Karpas-422 (cell line): Measurements from ENCODE around the gene DNAH5. TPM values are rescaled to one million over a fixed set of nuclear protein-coding genes. Genes with fewer than 3 reads are reported as not detected.
"Not testable (repeated sequence)": the region's sequence is repeated elsewhere in the genome, so short reads cannot be mapped to it uniquely, and the experiment has no call there.

Source experiments
- DNase-seq: peaks from one replicate; pipeline ENCODE4 v3.0.0-alpha.2; 2015
- H2AFZ ChIP-seq: fragments of 200-600 bp; sonication (generic); 2 replicates; pipeline ENCODE4 v1.6.1; 2014; ENCODE audit warnings: antibody characterized with exemption, low read length, mixed read lengths
- H3K27ac ChIP-seq: fragments of 200-600 bp; sonication (generic); 2 replicates; pipeline ENCODE4 v1.5.1; 2014; ENCODE audit warnings: mild to moderate bottlenecking, low read length, moderate library complexity
- H3K27me3 ChIP-seq: fragments of 200-600 bp; sonication (generic); 2 replicates; pipeline ENCODE4 v1.6.1; 2014; ENCODE audit warnings: low read length, mixed read lengths
- H3K36me3 ChIP-seq: fragments of 200-600 bp; sonication (generic); 2 replicates; pipeline ENCODE4 v1.6.1; 2014; ENCODE audit warnings: low read length, mixed read lengths; ENCODE audit not compliant: insufficient read depth
- H3K4me1 ChIP-seq: fragments of 200-600 bp; sonication (generic); 2 replicates; pipeline ENCODE4 v1.6.1; 2014; ENCODE audit warnings: mild to moderate bottlenecking, low read length, mixed read lengths
- H3K4me2 ChIP-seq: fragments of 200-600 bp; sonication (generic); 2 replicates; pipeline ENCODE4 v1.6.1; 2014; ENCODE audit warnings: low read length, low read depth, mild to moderate bottlenecking; ENCODE audit not compliant: poor library complexity, severe bottlenecking
- H3K4me3 ChIP-seq: fragments of 200-600 bp; sonication (generic); 2 replicates; pipeline ENCODE4 v1.5.1; 2014; ENCODE audit warnings: mild to moderate bottlenecking, antibody characterized with exemption, low read length, mixed read lengths
- H3K79me2 ChIP-seq: fragments of 200-600 bp; sonication (generic); 2 replicates; pipeline ENCODE4 v1.6.1; 2014; ENCODE audit warnings: mild to moderate bottlenecking, low read length, mixed read lengths
- H3K9ac ChIP-seq: fragments of 200-600 bp; sonication (generic); 2 replicates; pipeline ENCODE4 v1.6.0; 2014; ENCODE audit warnings: low read length
- H3K9me2 ChIP-seq: fragments of 200-600 bp; sonication (generic), shearing (Covaris generic); replicated peaks from 2 replicates; pipeline ENCODE4 v1.6.0; 2014; ENCODE audit warnings: mild to moderate bottlenecking, low read length, moderate library complexity; ENCODE audit not compliant: insufficient read depth
- H3K9me3 ChIP-seq: fragments of 300-700, 200-600 bp; sonication (generic); 2 replicates; pipeline ENCODE4 v1.6.1; 2014; ENCODE audit warnings: low read length, mixed read lengths
- H4K20me1 ChIP-seq: fragments of 200-600 bp; sonication (generic); 2 replicates; pipeline ENCODE4 v1.6.1; 2014; ENCODE audit warnings: mild to moderate bottlenecking, antibody characterized with exemption, low read length, low read depth; ENCODE audit not compliant: insufficient read depth
- total RNA-seq: library from RNA; depleted of rRNA; stranded (reverse); fragments of >200 nt; shearing (Covaris generic); gene quantifications from 2 replicates; pipeline ENCODE4 v1.2.3, GENCODE V29; 2014; ENCODE audit warnings: low replicate concordance

DNAH5 gene
- total RNA-seq, 1 experiment from 2014 or later: not detected

GRCh38 chr5:13814301-13814700 lies 130.2 kb downstream of the DNAH5 start:
- Histone ChIP-seq H2AFZ (no peak overlapping the region), H3K4me2 (no peak overlapping the region), H3K9me2 (no peaks in the 10 kb centered on the region), H3K4me3 (no peak overlapping the region), H3K36me3 (no peaks in the 10 kb centered on the region), H3K27ac (no peak overlapping the region), H3K79me2 (no peaks in the 10 kb centered on the region), H3K9me3 (peaks cover 31% of the 10 kb centered on the region), H3K4me1 (no peaks in the 10 kb centered on the region), H3K9ac (no peak overlapping the region), H3K27me3 (no peaks in the 10 kb centered on the region), H4K20me1 (no peaks in the 10 kb centered on the region)
- no peak for DNase-seq

- Histone ChIP-seq H3K4me2 (no peak overlapping the region), H3K27me3 (no peaks in the 10 kb centered on the region), H3K27ac (no peak overlapping the region), H3K9me3 (peaks cover 25% of the 10 kb centered on the region; the same call in 1 of the 2 replicates), H3K4me1 (no peaks in the 10 kb centered on the region), H4K20me1 (no peaks in the 10 kb centered on the region), H2AFZ (no peak overlapping the region), H3K4me3 (no peak overlapping the region), H3K9ac (no peak overlapping the region), H3K36me3 (no peaks in the 10 kb centered on the region), H3K79me2 (no peaks in the 10 kb centered on the region), H3K9me2 (no peaks in the 10 kb centered on the region)
- no peak for DNase-seq
Measured at GRCh38 chr5:13809921-13810320, 134.6 kb downstream of the DNAH5 start.

DNA sequence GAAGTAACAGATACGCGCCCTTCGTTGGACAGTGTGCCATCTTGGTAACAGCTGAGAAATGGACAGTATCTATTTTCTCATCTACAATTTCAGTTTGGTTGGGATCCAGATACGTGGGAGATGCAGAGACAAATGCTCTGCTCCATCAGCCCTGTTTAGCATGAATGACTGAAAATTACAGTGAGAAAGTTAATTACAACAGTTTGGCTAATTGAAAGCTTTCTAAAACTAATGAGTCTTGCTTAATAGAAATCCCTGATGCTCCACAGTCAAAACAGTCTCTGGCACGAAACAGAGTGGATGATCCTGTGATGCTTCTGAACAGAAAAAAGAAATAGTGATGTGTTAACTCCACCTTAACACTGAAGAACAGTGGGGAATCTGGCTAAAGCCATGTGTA lies 140.2 kb downstream of the DNAH5 start:
- no peak overlapping the region for H3K27ac ChIP-seq
- DNase-seq: no peak
- no peak overlapping the region for H3K4me3 ChIP-seq
- no peaks in the 10 kb centered on the region for H3K79me2 ChIP-seq
- H3K9me2 ChIP-seq: no peaks in the 10 kb centered on the region
- no peak overlapping the region for H3K9ac ChIP-seq
- no peaks in the 10 kb centered on the region for H4K20me1 ChIP-seq
- H3K36me3 ChIP-seq: no peaks in the 10 kb centered on the region
- no peak overlapping the region for H2AFZ ChIP-seq
- H3K27me3 ChIP-seq: no peaks in the 10 kb centered on the region
- H3K4me2 ChIP-seq: no peak overlapping the region
- peaks cover 30% of the 10 kb centered on the region for H3K9me3 ChIP-seq
- H3K4me1 ChIP-seq: no peaks in the 10 kb centered on the region

DNA sequence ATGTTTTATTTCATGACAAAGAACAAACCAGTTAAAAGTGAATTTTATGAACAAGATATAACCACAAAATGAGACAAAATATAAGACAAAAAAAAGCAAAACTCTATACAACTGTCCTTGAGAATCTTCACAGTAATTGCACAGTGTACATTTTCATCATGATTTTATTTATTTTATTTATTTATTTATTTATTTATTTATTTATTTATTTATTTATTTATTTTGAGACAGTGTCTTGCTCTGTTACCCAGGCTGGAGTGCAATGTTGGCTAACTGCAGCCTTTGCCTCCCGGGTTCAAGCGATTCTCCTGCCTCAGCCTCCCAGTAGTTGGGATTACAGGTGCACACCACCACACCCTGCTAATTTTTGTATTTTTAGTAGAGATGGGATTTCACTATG lies 145.9 kb downstream of the DNAH5 start:
- not testable (repeated sequence) for H3K9ac ChIP-seq, H3K4me2 ChIP-seq, DNase-seq, H2AFZ ChIP-seq, H3K4me1 ChIP-seq, H3K36me3 ChIP-seq, H3K79me2 ChIP-seq, H3K27me3 ChIP-seq, H3K27ac ChIP-seq, H3K9me2 ChIP-seq, H4K20me1 ChIP-seq, H3K4me3 ChIP-seq
- peaks cover 19% of the 10 kb centered on the region for H3K9me3 ChIP-seq

DNA sequence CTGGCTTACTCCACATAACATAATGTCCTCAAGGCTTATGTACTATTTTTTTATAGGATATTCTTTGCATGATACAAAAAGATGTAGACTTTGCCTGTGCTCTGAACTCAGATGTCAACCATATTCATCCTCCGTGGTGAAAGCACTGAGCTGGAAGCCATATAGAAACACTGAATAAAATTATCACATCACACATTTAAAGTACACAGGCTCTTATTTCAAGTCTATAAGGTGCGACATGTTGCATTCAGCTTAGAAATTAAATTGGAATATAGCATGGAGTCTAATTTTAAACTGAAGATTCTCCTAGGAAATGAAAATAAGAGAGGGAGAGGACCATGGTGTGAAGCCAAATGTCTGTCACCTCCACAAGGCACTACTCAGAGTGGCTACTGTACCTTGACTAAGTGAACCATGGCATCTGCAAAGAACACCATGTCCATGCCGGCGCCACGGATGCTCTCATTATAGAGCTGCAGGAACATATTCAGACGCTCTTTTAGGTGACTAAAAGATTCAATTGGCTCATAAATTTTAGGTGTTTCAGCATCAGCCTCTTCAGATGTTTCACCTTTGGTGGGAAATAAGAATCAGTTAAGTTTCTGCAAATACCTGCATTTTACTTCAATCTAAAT lies 158.6 kb downstream of the DNAH5 start:
- H3K9me3 ChIP-seq: peaks cover 25% of the 10 kb centered on the region; the same call in 1 of the 2 replicates
- no peaks in the 10 kb centered on the region for H3K79me2 ChIP-seq
- no peaks in the 10 kb centered on the region for H3K4me1 ChIP-seq
- no peak overlapping the region for H2AFZ ChIP-seq
- H3K4me2 ChIP-seq: no peak overlapping the region
- H3K27me3 ChIP-seq: no peaks in the 10 kb centered on the region
- H3K36me3 ChIP-seq: no peaks in the 10 kb centered on the region
- H3K9me2 ChIP-seq: no peaks in the 10 kb centered on the region; the same call in 1 of the 2 replicates
- no peak overlapping the region for H3K27ac ChIP-seq
- no peak overlapping the region for H3K9ac ChIP-seq
- H3K4me3 ChIP-seq: no peak overlapping the region
- no peak for DNase-seq
- H4K20me1 ChIP-seq: no peaks in the 10 kb centered on the region

DNA sequence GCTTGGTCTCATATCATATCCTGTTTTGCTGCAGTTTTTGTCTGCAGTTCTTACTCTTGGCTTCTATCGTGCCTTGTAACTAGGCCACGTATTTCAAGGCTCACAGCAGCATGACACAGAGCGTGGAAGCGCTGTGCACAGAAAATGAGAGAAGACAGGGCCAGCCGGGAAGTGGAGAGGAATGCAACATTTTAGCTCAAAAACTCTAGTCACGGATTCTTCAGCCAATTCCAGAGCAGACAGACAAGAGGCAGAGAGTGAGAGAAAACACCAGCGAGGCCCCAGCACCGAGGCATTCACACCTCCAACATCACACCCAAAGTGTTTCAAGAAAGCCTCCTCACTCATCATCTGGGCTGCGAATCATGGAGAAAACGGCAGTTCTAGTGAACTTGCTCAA lies 160.8 kb downstream of the DNAH5 start:
- Histone ChIP-seq H2AFZ (no peak overlapping the region), H3K4me1 (no peaks in the 10 kb centered on the region)

GRCh38 chr5:13780081-13780480 lies 164.4 kb downstream of the DNAH5 start:
- Histone ChIP-seq H3K9me2 (no peaks in the 10 kb centered on the region), H3K4me1 (no peaks in the 10 kb centered on the region), H3K4me2 (no peak overlapping the region), H3K4me3 (no peak overlapping the region), H3K27ac (no peak overlapping the region), H2AFZ (no peak overlapping the region), H3K9ac (no peak overlapping the region), H3K79me2 (no peaks in the 10 kb centered on the region), H4K20me1 (no peaks in the 10 kb centered on the region), H3K9me3 (peaks cover 21% of the 10 kb centered on the region), H3K36me3 (no peaks in the 10 kb centered on the region), H3K27me3 (no peaks in the 10 kb centered on the region)
- no peak for DNase-seq

More for the DNA sequence above, 160.8 kb downstream of the DNAH5 start:
- Histone ChIP-seq H3K9ac (no peak overlapping the region), H3K4me3 (no peak overlapping the region), H3K27me3 (no peaks in the 10 kb centered on the region), H3K79me2 (no peaks in the 10 kb centered on the region), H3K36me3 (no peaks in the 10 kb centered on the region), H3K9me2 (no peaks in the 10 kb centered on the region; the same call in 1 of the 2 replicates), H3K9me3 (peaks cover 27% of the 10 kb centered on the region), H3K4me2 (no peak overlapping the region), H3K27ac (no peak overlapping the region), H4K20me1 (no peaks in the 10 kb centered on the region)
- no peak for DNase-seq

GRCh38 chr5:13773649-13774048 lies 170.8 kb downstream of the DNAH5 start:
- H3K9ac ChIP-seq: no peak overlapping the region

More at GRCh38 chr5:13773649-13774048, 170.8 kb downstream of the DNAH5 start:
- H3K4me2 ChIP-seq: no peak overlapping the region
- H3K36me3 ChIP-seq: no peaks in the 10 kb centered on the region
- no peaks in the 10 kb centered on the region for H3K9me2 ChIP-seq
- peaks cover 19% of the 10 kb centered on the region for H3K9me3 ChIP-seq
- H4K20me1 ChIP-seq: no peaks in the 10 kb centered on the region
- no peaks in the 10 kb centered on the region for H3K4me1 ChIP-seq
- DNase-seq: no peak
- no peak overlapping the region for H2AFZ ChIP-seq
- no peaks in the 10 kb centered on the region for H3K27me3 ChIP-seq
- H3K27ac ChIP-seq: no peak overlapping the region
- no peak overlapping the region for H3K4me3 ChIP-seq
- H3K79me2 ChIP-seq: no peaks in the 10 kb centered on the region
